HCT116 (cell line): Measurements from ENCODE around the gene GTF2IRD1. TPM values are rescaled to one million over a fixed set of nuclear protein-coding genes. Genes with fewer than 3 reads are reported as not detected.

ENCODE experiments used
- ATAC-seq: fragments of 200-7000 bp; cut with Tn5 transposase; 2 replicates; pipeline ENCODE4 v1.9.1; 2020; ENCODE audit warnings: mild to moderate bottlenecking, moderate library complexity
- BruUV-seq: library from RNA; stranded (reverse); fragments of 400-500 nt; replicated peaks from 2 replicates; lab custom pipeline; 2021; lab: Mats Ljungman, UMichigan
- CTCF ChIA-PET: fragments of 300-600 bp; sonication (Branson Sonifier 250); formaldehyde crosslinking; loops from one replicate; lab custom pipeline; 2021; ENCODE audit warnings: antibody characterized with exemption; lab: Charles Lee
- POLR2A ChIA-PET: fragments of 300-600, 350-600 bp; sonication (Branson Sonifier 250); formaldehyde crosslinking; loops from one replicate; lab custom pipeline; 2021; ENCODE audit warnings: antibody characterized with exemption; lab: Charles Lee
- RAD21 ChIA-PET, 2 experiments: fragments of 300-600 bp; sonication (Branson Sonifier 250); formaldehyde crosslinking; loops; one replicate each; lab custom pipeline; 2023; ENCODE audit warnings: low total read pairs in 2 of 2; ENCODE audit not compliant: uncharacterized antibody in 2 of 2, unreplicated experiment in 2 of 2, low non-redundant PET in 1 of 2; lab: Charles Lee
- DNase-seq: peaks from one replicate; pipeline ENCODE4 v3.0.0-alpha.2; 2010; ENCODE audit warnings: low read depth, low spot score
- H2AFZ ChIP-seq: fragments of 200-600 bp; shearing (Covaris generic), sonication (generic); 2 replicates; pipeline ENCODE4 v1.6.1; 2017; ENCODE audit warnings: low read depth, mixed run types, mixed read lengths, antibody characterized with exemption, low read length; ENCODE audit not compliant: poor library complexity, severe bottlenecking
- H3K27ac ChIP-seq: 2 replicates; pipeline ENCODE4 v1.5.1; 2012; ENCODE audit warnings: low read depth, low read length
- H3K27me3 ChIP-seq: fragments of 200-600 bp; sonication (generic); 2 replicates; pipeline ENCODE4 v1.6.1; 2016; ENCODE audit warnings: mixed run types, low read length, mixed read lengths; ENCODE audit not compliant: insufficient read depth
- H3K36me3 ChIP-seq, 2 experiments: fragments of 200-500 bp in 1 of 2; fragments of 200-600 bp in 1 of 2; sonication (Bioruptor generic) in 1 of 2; sonication (generic) in 1 of 2; 2 replicates each; pipeline versions ENCODE4 v1.5.1 to v1.6.1; 2014 to 2016; ENCODE audit warnings: low read length in 2 of 2, inconsistent platforms in 1 of 2, mixed read lengths in 1 of 2, mixed run types in 1 of 2; ENCODE audit not compliant: insufficient read depth in 2 of 2, control insufficient read depth in 1 of 2
- H3K4me1 ChIP-seq, 2 experiments: fragments of 200-600 bp in 1 of 2; sonication (generic) in 1 of 2; 2 replicates each; pipeline versions ENCODE4 v1.5.1 to v1.6.1; 2012 to 2017; ENCODE audit warnings: low read length in 2 of 2, inconsistent platforms in 1 of 2, mild to moderate bottlenecking in 1 of 2, mixed read lengths in 1 of 2, mixed run types in 1 of 2, moderate library complexity in 1 of 2; ENCODE audit not compliant: insufficient read depth in 2 of 2, control insufficient read depth in 1 of 2
- H3K4me2 ChIP-seq: fragments of 200-600 bp; sonication (generic); 2 replicates; pipeline ENCODE4 v1.6.1; 2017; ENCODE audit warnings: mixed run types, low read length, mixed read lengths
- H3K4me3 ChIP-seq, 2 experiments: fragments of 200-600 bp in 1 of 2; sonication (generic) in 1 of 2; replicated peaks in 1 of 2; 2 replicates each; pipeline ENCODE4 v1.5.1; 2011 to 2016; ENCODE audit warnings: low read length in 2 of 2, control low read depth in 1 of 2, low read depth in 1 of 2, mild to moderate bottlenecking in 1 of 2, mixed read lengths in 1 of 2, mixed run types in 1 of 2
- H3K79me2 ChIP-seq: fragments of 200-600 bp; sonication (generic); 2 replicates; pipeline ENCODE4 v1.6.1; 2017; ENCODE audit warnings: mild to moderate bottlenecking, mixed run types, low read length, moderate library complexity, mixed read lengths; ENCODE audit not compliant: insufficient read depth
- H3K9ac ChIP-seq: fragments of 200-600 bp; sonication (generic); 2 replicates; pipeline ENCODE4 v1.6.1; 2016; ENCODE audit warnings: low read length, mixed read lengths
- H3K9me2 ChIP-seq: fragments of 200-600 bp; sonication (generic), shearing (Covaris generic); 2 replicates; pipeline ENCODE4 v1.6.1; 2017; ENCODE audit warnings: mixed run types, mild to moderate bottlenecking, moderate library complexity; ENCODE audit not compliant: insufficient read depth
- H3K9me3 ChIP-seq, 2 experiments: fragments of 200-500 bp in 1 of 2; fragments of 200-600 bp in 1 of 2; sonication (Bioruptor generic) in 1 of 2; sonication (generic) in 1 of 2; 2 replicates each; pipeline ENCODE4 v1.6.1; 2014 to 2017; ENCODE audit warnings: low read length in 2 of 2, mixed read lengths in 2 of 2, inconsistent platforms in 1 of 2, low read depth in 1 of 2, mild to moderate bottlenecking in 1 of 2, mixed run types in 1 of 2, moderate library complexity in 1 of 2; ENCODE audit not compliant: control insufficient read depth in 1 of 2, insufficient read depth in 1 of 2
- H4K20me1 ChIP-seq: fragments of 200-600 bp; sonication (generic), shearing (Covaris generic); 2 replicates; pipeline ENCODE4 v1.6.1; 2017; ENCODE audit warnings: mixed run types, mild to moderate bottlenecking, moderate library complexity; ENCODE audit not compliant: insufficient read depth
- EZH2phosphoT487 ChIP-seq: fragments of 200-600 bp; IDR thresholded peaks from 2 replicates; pipeline ENCODE4 v1.6.1; 2018; ENCODE audit warnings: antibody characterized with exemption, borderline replicate concordance
- POLR2A ChIP-seq: IDR thresholded peaks from 2 replicates; pipeline ENCODE4 v1.7.0; 2011; ENCODE audit warnings: borderline replicate concordance; ENCODE audit not compliant: insufficient read depth, insufficient read length; ENCODE audit errors: extremely low read depth
- SRF ChIP-seq: IDR thresholded peaks from 2 replicates; pipeline ENCODE4 v1.6.1; 2012; ENCODE audit warnings: low read depth
- TCF7L2 ChIP-seq: IDR thresholded peaks from 2 replicates; pipeline ENCODE4 v1.7.0; 2011; ENCODE audit warnings: borderline replicate concordance, inconsistent platforms; ENCODE audit not compliant: insufficient read depth, insufficient read length; ENCODE audit errors: extremely low read depth
- ZBTB33 ChIP-seq: IDR thresholded peaks from 2 replicates; pipeline ENCODE4 v1.6.1; 2011; ENCODE audit warnings: mild to moderate bottlenecking, low read length, moderate library complexity; ENCODE audit not compliant: insufficient replicate concordance; ENCODE audit errors: extremely low read depth
- ZFX ChIP-seq: fragments of 450-650 bp; IDR thresholded peaks from 2 replicates; pipeline ENCODE4 v1.6.1; 2017
- intact Hi-C: fragments of 100-400 bp; cut with micrococcal nuclease; formaldehyde crosslinking; loops from 2 replicates; pipeline ENCODE4 v1.10.0; 2022
- total RNA-seq: library from RNA; stranded (reverse); gene quantifications from one replicate; pipeline ENCODE4 v1.2.1, GENCODE V29; 2021; ENCODE audit not compliant: unreplicated experiment
- TF ChIP-seq, protein P1 (sequence below), 3 experiments: fragments of 200-600 bp in 1 of 3; sonication (generic) in 1 of 3; IDR thresholded peaks in 2 of 3; conservative IDR thresholded peaks in 1 of 3; 2 replicates each; pipeline ENCODE4 v1.5.1; 2012 to 2017; ENCODE audit warnings: low read depth in 2 of 3, low read length in 2 of 3, antibody characterized with exemption in 1 of 3, borderline replicate concordance in 1 of 3, control low read depth in 1 of 3, mild to moderate bottlenecking in 1 of 3, mixed read lengths in 1 of 3, mixed run types in 1 of 3, moderate library complexity in 1 of 3; ENCODE audit not compliant: insufficient read depth in 1 of 3

Gene GTF2IRD1
- total RNA-seq, 1 experiment from 2014 or later: 34.5 TPM

- no peaks in the 10 kb centered on the region for H3K9me3 ChIP-seq
- no peak overlapping the region for H3K27ac ChIP-seq
- H3K36me3 ChIP-seq: peaks cover 0 to 10% of the 10 kb centered on the region in 2 experiments; a peak in 2 of 4 replicates
- intact Hi-C loops: no loop called here
- H2AFZ ChIP-seq: no peak overlapping the region
- H3K4me1 ChIP-seq: no peaks in the 10 kb centered on the region
- RAD21 ChIA-PET: no interaction called here
- CTCF ChIA-PET: no interaction called here
- H3K27me3 ChIP-seq: no peaks in the 10 kb centered on the region
- H3K9me2 ChIP-seq: no peaks in the 10 kb centered on the region
- POLR2A ChIA-PET: no interaction called here
- no peak overlapping the region for H3K4me2 ChIP-seq
- TF ChIP-seq, protein P1, sequence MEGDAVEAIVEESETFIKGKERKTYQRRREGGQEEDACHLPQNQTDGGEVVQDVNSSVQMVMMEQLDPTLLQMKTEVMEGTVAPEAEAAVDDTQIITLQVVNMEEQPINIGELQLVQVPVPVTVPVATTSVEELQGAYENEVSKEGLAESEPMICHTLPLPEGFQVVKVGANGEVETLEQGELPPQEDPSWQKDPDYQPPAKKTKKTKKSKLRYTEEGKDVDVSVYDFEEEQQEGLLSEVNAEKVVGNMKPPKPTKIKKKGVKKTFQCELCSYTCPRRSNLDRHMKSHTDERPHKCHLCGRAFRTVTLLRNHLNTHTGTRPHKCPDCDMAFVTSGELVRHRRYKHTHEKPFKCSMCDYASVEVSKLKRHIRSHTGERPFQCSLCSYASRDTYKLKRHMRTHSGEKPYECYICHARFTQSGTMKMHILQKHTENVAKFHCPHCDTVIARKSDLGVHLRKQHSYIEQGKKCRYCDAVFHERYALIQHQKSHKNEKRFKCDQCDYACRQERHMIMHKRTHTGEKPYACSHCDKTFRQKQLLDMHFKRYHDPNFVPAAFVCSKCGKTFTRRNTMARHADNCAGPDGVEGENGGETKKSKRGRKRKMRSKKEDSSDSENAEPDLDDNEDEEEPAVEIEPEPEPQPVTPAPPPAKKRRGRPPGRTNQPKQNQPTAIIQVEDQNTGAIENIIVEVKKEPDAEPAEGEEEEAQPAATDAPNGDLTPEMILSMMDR (IDR thresholded peaks at IDR 0.05 in 2 of 3, conservative IDR thresholded peaks at IDR 0.05 in 1 of 3; ENCODE audit: borderline replicate concordance in 1 of 3, insufficient read depth in 1 of 3, low read depth in 2 of 3, low read length in 2 of 3): no peak
- TF ChIP-seq SRF: no peak
- TF ChIP-seq POLR2A: no peak
- TF ChIP-seq TCF7L2: no peak
- no peaks in the 10 kb centered on the region for H4K20me1 ChIP-seq
- H3K4me3 ChIP-seq: no peak overlapping the region
- BruUV-seq: no TSS peak
- H3K9ac ChIP-seq: no peak overlapping the region
- DNase-seq (no peak), ATAC-seq (no peak)
- no peaks in the 10 kb centered on the region for H3K79me2 ChIP-seq
Observed at GRCh38 chr7:74514131-74514591, 60.5 kb downstream of the GTF2IRD1 start.

GRCh38 chr7:74515276-74515675, 61.6 kb downstream of the GTF2IRD1 start:
- Histone ChIP-seq H3K9me3 (no peaks in the 10 kb centered on the region), H3K4me2 (no peak overlapping the region), H2AFZ (no peak overlapping the region), H3K36me3 (peaks cover 4 to 12% of the 10 kb centered on the region in 2 experiments; a peak in 3 of 4 replicates), H3K9ac (no peak overlapping the region), H4K20me1 (no peaks in the 10 kb centered on the region), H3K27me3 (no peaks in the 10 kb centered on the region), H3K4me3 (no peak overlapping the region), H3K4me1 (no peaks in the 10 kb centered on the region), H3K27ac (no peak overlapping the region), H3K79me2 (no peaks in the 10 kb centered on the region), H3K9me2 (no peaks in the 10 kb centered on the region)
- POLR2A ChIA-PET: no interaction called here
- ATAC-seq: no peak
- DNase-seq: no peak
- RAD21 ChIA-PET: no interaction called here
- CTCF ChIA-PET: interaction anchor here (0.6 kb wide), 1 partner anchor 58 kb away, joined by 4 read pairs; no protein-coding TSS in a partner anchor
- TF ChIP-seq ZFX (no peak), ZBTB33 (no peak), EZH2phosphoT487 (no peak)
- BruUV-seq: no TSS peak
- intact Hi-C loops: no loop called here
